Occipital lobe (tissue), 2 donors: Measurements from ENCODE around the gene ACTRT1. TPM values are rescaled to one million over a fixed set of nuclear protein-coding genes. Genes with fewer than 3 reads are reported as not detected.

ENCODE experiments used
- DNase-seq: peaks from one replicate; lab custom pipeline; 2025; lab: John Stamatoyannopoulos, UW
- total RNA-seq: library from RNA; depleted of rRNA; stranded (reverse); fragments of >200 nt; gene quantifications from one replicate; pipeline ENCODE4 v1.2.3, GENCODE V29; 2014

ACTRT1 gene
- total RNA-seq, result not detected

DNA sequence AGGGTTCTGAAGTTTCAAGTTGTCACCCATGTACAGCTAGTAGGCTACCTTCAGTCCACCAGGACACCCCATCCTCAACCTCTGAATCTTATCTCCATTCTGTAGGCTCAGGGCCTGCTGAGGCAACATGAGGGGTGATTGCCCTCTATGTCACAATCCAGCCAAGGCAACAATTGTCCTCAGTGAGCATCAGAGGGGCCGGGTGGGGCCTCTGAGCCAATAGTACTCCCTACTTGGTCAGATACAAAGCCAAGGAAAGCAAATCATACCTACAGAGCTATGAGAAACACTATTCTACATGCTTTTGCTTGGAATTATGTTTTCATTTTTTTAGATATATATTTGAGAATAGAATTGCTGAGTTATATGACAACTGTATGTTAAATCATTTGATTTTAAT, at the start of gene ACTRT1:
ACTRT1 (minus strand) TSS at position 101 of the 400 bp plus-strand sequence. CDS start 197 bp downstream, outside the sequence.
- DNase-seq, result no peak

- no peak for DNase-seq
Measured at GRCh38 chrX:128078545-128078944, 26.3 kb upstream of the ACTRT1 start.

GRCh38 chrX:128057421-128057820, 5.2 kb upstream of the ACTRT1 start:
- DNase-seq, result no peak

DNA sequence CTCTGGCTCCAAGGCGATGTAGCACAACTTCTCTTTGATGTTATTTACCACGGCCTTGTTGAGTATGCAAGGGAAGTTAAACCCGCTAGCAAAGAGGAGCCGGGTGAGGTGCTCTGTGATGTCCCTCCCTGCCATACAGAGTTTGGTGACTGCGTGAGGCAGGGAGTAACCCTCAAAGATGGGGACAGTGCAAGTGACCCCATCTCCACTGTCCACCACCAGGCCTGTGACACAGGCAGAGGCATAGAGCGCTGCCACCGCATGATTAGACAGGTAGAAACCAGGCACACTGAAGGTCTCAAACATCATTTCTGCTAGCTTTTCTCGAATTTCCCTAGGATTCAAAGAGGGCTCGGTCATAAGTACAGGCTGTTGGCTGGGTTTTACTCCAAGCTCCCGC, 677 bp downstream of the ACTRT1 start:
- no peak for DNase-seq

DNA sequence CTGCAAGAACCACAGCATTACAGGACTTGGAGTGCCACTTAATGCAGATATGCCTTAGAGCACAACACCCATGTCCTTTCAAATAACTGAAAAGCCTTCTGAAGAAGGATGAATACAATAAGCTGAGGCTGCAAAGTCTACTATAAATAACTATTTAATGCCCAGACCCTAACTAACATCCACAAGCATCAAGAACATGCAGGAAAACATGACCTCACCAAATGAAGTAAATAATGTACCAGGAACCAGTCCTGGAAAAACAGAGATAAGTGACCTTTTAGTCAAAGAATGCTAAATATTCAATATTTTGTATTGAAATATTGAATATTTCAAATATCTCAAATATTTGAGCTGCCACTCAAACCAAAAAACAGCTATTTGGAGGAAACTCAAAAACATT, 16.9 kb downstream of the ACTRT1 start:
- no peak for DNase-seq

DNA sequence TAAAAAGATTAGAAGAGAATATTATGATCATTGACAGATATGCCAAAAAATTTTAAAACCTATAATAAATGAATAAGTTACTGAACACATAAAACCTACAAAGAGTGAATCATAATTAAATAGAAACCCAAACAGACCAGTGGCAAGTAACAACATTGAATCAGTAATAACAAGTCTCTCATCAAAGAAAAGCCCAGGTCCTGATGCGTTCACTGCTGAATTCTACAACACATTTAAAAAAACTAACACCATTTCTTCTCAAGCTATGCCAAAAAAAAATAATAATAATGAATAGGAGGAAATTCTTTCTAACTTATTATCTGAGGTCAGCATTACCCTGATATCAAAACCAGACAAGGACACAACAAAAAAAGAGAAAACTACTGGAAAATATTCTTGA, 30.6 kb downstream of the ACTRT1 start:
- no peak for DNase-seq

DNA sequence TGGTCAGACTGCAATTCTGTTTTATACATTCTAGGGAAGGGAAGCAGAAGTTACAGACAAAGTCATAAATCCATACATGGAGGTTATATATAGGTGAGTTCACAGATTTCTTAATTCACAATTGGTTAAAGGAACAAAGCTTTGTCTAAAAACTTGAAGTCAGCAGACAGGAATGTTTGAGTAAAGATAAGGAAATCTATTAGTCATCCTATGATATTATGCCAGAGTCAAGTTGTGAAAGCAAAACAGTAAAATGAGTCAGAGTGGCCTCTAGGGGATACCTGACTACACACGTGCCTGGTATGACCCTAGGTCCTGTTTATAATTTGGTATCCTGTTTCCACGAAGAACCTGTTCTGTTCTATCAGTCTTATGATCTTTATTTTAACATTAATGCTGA, 31.5 kb downstream of the ACTRT1 start:
- no peak for DNase-seq

DNA sequence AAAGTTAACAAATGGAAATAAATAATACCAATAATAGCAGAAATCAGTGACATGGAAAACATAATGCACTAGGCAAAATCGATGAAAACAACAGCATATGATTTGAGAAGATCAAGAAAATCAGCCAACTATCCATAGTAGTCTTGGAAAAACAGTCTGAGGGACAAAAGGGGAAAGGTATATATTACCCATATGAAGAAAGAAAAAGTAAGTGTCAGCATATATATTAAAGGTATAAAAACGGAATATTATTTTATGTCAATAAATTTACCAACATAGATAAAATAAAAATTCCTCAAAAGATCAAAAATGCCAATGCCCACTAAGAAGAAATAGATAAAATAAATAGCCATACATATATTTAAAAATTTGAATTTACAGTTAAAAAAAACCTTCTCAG, 33.0 kb downstream of the ACTRT1 start:
- DNase-seq, result no peak

GRCh38 chrX:128012015-128012414, 40.2 kb downstream of the ACTRT1 start:
- DNase-seq, result no peak

DNA sequence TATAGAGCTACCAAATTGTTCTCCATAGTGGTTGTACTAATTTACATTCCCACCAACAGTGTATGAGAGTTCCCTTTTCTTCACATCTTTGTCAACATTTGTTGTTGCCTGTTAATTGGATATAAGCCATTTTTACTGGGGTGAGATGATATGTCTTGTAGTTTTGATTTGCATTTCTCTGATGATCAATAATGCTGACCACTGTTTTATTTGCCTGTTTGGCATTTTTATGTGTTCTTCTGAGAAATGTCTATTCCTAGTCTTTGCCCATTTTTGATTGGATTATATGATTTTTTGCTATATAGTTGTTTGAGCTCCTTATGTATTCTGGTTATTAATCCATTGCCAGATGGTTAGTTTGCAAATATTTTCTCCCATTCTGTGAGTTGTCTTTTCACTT, 44.3 kb downstream of the ACTRT1 start:
- DNase-seq, result no peak
